ENCODE data around the gene ASAP3.

ASAP3 gene

DNA sequence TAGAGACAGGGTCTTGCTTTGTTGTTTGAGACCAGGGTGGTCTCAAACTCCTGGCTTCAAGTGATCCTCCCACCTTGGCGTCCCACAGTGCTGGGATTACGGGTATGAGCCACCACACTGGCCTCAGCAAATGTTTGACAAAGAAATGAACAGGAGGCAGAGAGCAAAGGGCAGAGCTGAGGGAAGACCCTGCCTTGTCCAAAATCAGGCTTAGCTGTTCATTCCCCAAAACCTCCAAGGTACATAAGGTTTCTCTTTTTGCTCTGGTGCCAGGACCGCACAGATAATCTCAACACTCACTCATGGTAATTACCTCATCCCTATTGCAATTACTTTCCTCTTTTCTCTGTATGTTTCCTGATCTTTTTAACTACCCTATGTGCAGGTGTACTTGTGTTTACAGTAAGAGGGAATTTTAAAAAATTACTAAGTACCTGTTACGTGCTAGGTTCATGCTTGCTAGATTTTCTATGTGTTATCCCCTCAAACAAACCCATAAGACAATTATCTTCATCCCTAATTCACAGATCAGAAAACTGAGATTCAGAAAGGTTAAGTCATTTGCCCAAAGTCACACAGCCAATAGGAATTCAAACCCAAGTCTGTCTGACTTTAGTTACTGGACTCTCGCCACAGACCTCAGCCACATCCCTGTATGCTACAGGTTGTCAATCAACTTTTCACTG, 11.5 kb downstream of the ASAP3 start:
- no peaks in the 10 kb centered on the region for H3K36me3 ChIP-seq (ENCODE audit: control insufficient read depth, insufficient read depth, low read length)
- no peak overlapping the region for H3K18ac ChIP-seq (ENCODE audit: low read length)
- no CpG with 5 or more reads among the region's 5 CpGs for WGBS (ENCODE audit: extremely low coverage, insufficient coverage, low lambda C conversion rate)
- H3K4me2 ChIP-seq (ENCODE audit: low read length): no peak overlapping the region
- no peak overlapping the region for H3K27ac ChIP-seq (ENCODE audit: low read depth, low read length)
- peaks cover 25% of the 10 kb centered on the region for H3K79me2 ChIP-seq (ENCODE audit: control insufficient read depth, insufficient read depth, low read length)
- no peak overlapping the region for H2BK15ac ChIP-seq (replicated peaks; ENCODE audit: low read depth)
- no peak overlapping the region for H2BK120ac ChIP-seq (ENCODE audit: low read depth, low read length)
- H2BK5ac ChIP-seq (ENCODE audit: low read length): no peak overlapping the region
- no peak overlapping the region for H3K23ac ChIP-seq (ENCODE audit: low read length)
- H3K4ac ChIP-seq (ENCODE audit: low read depth, low read length): no peak overlapping the region
- no peak overlapping the region for H3K4me3 ChIP-seq (ENCODE audit: low read length)
- no peak overlapping the region for H3K56ac ChIP-seq (ENCODE audit: low read length)
- no peak for DNase-seq
- no peak overlapping the region for H2AK5ac ChIP-seq (ENCODE audit: low read length)
- no peaks in the 10 kb centered on the region for H3K4me1 ChIP-seq (ENCODE audit: control insufficient read depth, low read depth, low read length)
- H4K8ac ChIP-seq (ENCODE audit: low read depth, low read length): no peak overlapping the region
- H4K5ac ChIP-seq (ENCODE audit: low read length): no peak overlapping the region
- H3K27me3 ChIP-seq (ENCODE audit: insufficient read depth, low read length, poor library complexity): no peaks in the 10 kb centered on the region
- no peak overlapping the region for H3K9ac ChIP-seq (ENCODE audit: low read length)
- peaks cover 30% of the 10 kb centered on the region for H3K79me1 ChIP-seq (ENCODE audit: low read length)

DNA sequence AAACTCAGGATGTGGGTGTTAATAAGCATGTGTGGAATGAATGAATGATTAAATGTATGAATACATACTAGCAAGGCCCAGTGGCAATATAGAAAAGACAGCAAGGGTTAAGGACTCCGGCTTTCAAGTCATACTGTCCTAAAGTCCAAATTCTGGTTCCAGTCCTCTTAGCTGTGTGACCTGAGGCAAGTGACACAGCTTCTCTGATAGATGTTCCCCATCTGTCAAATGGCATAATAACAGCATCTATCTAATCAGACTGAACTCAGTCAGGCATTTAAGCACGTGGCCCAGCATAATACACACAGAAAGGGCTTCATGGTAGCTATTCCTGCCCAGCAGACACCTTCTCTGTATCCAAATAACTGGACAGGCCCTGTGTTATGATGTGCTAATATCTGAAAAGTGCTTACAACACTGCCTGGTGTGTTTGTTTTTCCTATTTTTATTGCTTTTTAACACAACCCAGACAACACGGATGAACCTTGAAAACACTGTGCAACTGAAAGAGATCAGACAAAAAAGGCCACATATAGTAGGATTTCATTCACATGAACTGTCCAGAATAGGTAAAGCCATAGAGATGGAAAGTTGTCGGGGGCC, 12.4 kb downstream of the ASAP3 start:
- H2AK5ac ChIP-seq (ENCODE audit: low read length): no peak overlapping the region
- H3K9ac ChIP-seq (ENCODE audit: low read length): no peak overlapping the region
- no peak overlapping the region for H3K27ac ChIP-seq (ENCODE audit: low read depth, low read length)
- no peak overlapping the region for H4K5ac ChIP-seq (ENCODE audit: low read length)
- H3K18ac ChIP-seq (ENCODE audit: low read length): no peak overlapping the region
- H2BK15ac ChIP-seq (replicated peaks; ENCODE audit: low read depth): no peak overlapping the region
- no peak overlapping the region for H3K4me3 ChIP-seq (ENCODE audit: low read length)
- peaks cover 27% of the 10 kb centered on the region for H3K79me1 ChIP-seq (ENCODE audit: low read length)
- H3K36me3 ChIP-seq (ENCODE audit: control insufficient read depth, insufficient read depth, low read length): no peaks in the 10 kb centered on the region
- H3K4me2 ChIP-seq (ENCODE audit: low read length): no peak overlapping the region
- H2BK5ac ChIP-seq (ENCODE audit: low read length): no peak overlapping the region
- H3K4me1 ChIP-seq (ENCODE audit: control insufficient read depth, low read depth, low read length): no peaks in the 10 kb centered on the region
- no peak overlapping the region for H3K56ac ChIP-seq (ENCODE audit: low read length)
- H3K4ac ChIP-seq (ENCODE audit: low read depth, low read length): no peak overlapping the region
- DNase-seq: no peak
- no CpG with 5 or more reads among the region's 4 CpGs for WGBS (ENCODE audit: extremely low coverage, insufficient coverage, low lambda C conversion rate)
- no peaks in the 10 kb centered on the region for H3K27me3 ChIP-seq (ENCODE audit: insufficient read depth, low read length, poor library complexity)
- no peak overlapping the region for H3K23ac ChIP-seq (ENCODE audit: low read length)
- H4K8ac ChIP-seq (ENCODE audit: low read depth, low read length): no peak overlapping the region
- H2BK120ac ChIP-seq (ENCODE audit: low read depth, low read length): no peak overlapping the region
- H3K79me2 ChIP-seq (ENCODE audit: control insufficient read depth, insufficient read depth, low read length): peaks cover 23% of the 10 kb centered on the region

DNA sequence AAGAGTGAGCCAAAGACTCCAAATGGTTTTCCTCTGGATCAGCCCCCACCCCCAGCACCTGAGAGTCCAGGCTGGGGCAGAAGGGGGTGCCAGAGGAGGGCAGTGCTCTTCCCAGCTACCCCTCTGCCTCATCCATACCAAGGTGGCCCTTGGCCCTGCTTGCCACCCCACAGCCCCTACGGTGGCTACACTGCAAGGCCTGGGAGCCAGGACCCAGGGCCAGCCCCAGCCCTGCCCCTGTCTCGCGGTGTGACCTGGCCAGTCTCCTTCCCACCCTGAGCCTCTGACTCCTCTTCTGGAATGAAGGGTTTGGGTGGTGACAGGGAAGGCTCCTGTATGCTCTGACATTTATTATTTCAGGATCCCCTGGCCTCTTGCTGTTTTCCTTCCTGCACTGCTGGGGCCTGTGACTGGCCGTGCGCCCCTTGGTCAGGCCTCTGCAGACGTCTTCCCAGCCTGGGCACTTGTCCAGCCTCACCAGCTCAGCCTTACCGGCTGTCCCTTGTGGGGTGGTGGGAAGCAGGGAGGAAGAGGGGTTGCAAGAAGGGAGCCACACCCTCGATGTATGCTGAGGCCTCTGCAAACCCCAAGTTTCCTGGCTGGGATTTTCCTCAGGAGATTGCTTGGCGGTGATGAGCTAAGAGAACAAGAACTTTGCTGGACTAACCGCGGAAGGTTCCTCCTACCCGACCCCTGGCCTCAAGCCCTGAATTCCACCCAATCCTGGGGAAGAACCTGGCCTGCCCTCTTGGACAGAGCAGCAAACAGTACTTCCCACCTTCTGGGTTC, 13.5 kb downstream of the ASAP3 start:
- Histone ChIP-seq H4K5ac (ENCODE audit: low read length) (no peak overlapping the region), H2AK5ac (ENCODE audit: low read length) (no peak overlapping the region), H3K9ac (ENCODE audit: low read length) (no peak overlapping the region), H3K79me2 (ENCODE audit: control insufficient read depth, insufficient read depth, low read length) (peaks cover 21% of the 10 kb centered on the region), H3K4me1 (ENCODE audit: control insufficient read depth, low read depth, low read length) (no peaks in the 10 kb centered on the region), H3K27me3 (ENCODE audit: insufficient read depth, low read length, poor library complexity) (no peaks in the 10 kb centered on the region), H3K79me1 (ENCODE audit: low read length) (peaks cover 29% of the 10 kb centered on the region), H3K27ac (ENCODE audit: low read depth, low read length) (no peak overlapping the region), H2BK5ac (ENCODE audit: low read length) (no peak overlapping the region), H3K4me2 (ENCODE audit: low read length) (no peak overlapping the region), H3K4ac (ENCODE audit: low read depth, low read length) (no peak overlapping the region), H3K23ac (ENCODE audit: low read length) (no peak overlapping the region), H3K18ac (ENCODE audit: low read length) (no peak overlapping the region), H3K56ac (ENCODE audit: low read length) (no peak overlapping the region), H3K36me3 (ENCODE audit: control insufficient read depth, insufficient read depth, low read length) (no peaks in the 10 kb centered on the region), H2BK15ac (replicated peaks; ENCODE audit: low read depth) (no peak overlapping the region), H3K4me3 (ENCODE audit: low read length) (no peak overlapping the region), H2BK120ac (ENCODE audit: low read depth, low read length) (no peak overlapping the region), H4K8ac (ENCODE audit: low read depth, low read length) (no peak overlapping the region)
- no CpG with 5 or more reads among the region's 12 CpGs for WGBS (ENCODE audit: extremely low coverage, insufficient coverage, low lambda C conversion rate)
- no peak for DNase-seq

DNA sequence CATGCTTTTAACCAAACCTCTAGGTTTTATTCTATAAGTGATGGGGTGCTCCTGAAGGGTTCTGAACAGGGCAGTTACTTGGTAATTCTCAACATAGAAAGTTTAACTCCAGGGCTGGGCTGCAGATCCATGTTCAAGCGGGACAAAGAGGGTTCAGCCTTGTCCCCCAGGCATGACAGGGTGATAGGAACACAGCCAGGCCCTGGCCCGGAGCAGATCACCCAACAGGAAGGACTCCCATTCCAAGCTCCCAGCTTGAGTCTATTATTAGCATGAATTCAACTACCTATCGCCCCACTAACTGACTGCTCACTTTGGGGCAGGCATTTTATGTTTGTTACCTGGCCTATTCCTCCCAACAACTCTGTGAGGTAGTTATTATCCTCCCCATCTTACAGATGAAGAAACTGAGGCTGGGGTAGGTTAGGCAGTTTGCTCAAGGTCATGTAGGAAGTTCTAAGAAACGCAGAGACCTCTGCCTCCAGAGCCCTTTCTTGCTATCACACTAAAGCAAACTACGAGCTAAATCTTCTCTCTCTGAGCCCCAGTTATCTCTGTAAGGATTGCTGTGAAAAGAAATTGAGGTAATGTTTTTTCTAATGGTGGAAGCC, 14.5 kb downstream of the ASAP3 start:
- no peak overlapping the region for H3K9ac ChIP-seq (ENCODE audit: low read length)
- no peaks in the 10 kb centered on the region for H3K4me1 ChIP-seq (ENCODE audit: control insufficient read depth, low read depth, low read length)
- H3K23ac ChIP-seq (ENCODE audit: low read length): no peak overlapping the region
- no peak overlapping the region for H4K5ac ChIP-seq (ENCODE audit: low read length)
- H3K18ac ChIP-seq (ENCODE audit: low read length): no peak overlapping the region
- H3K36me3 ChIP-seq (ENCODE audit: control insufficient read depth, insufficient read depth, low read length): no peaks in the 10 kb centered on the region
- peaks cover 14% of the 10 kb centered on the region for H3K79me2 ChIP-seq (ENCODE audit: control insufficient read depth, insufficient read depth, low read length)
- H3K27ac ChIP-seq (ENCODE audit: low read depth, low read length): no peak overlapping the region
- H3K79me1 ChIP-seq (ENCODE audit: low read length): peaks cover 25% of the 10 kb centered on the region
- H2BK15ac ChIP-seq (replicated peaks; ENCODE audit: low read depth): no peak overlapping the region
- no peak overlapping the region for H3K4me3 ChIP-seq (ENCODE audit: low read length)
- H2BK120ac ChIP-seq (ENCODE audit: low read depth, low read length): no peak overlapping the region
- no peak overlapping the region for H4K8ac ChIP-seq (ENCODE audit: low read depth, low read length)
- H3K4ac ChIP-seq (ENCODE audit: low read depth, low read length): no peak overlapping the region
- H3K56ac ChIP-seq (ENCODE audit: low read length): no peak overlapping the region
- H2BK5ac ChIP-seq (ENCODE audit: low read length): no peak overlapping the region
- no peaks in the 10 kb centered on the region for H3K27me3 ChIP-seq (ENCODE audit: insufficient read depth, low read length, poor library complexity)
- no peak for DNase-seq
- no peak overlapping the region for H2AK5ac ChIP-seq (ENCODE audit: low read length)
- no CpG with 5 or more reads among the region's 5 CpGs for WGBS (ENCODE audit: extremely low coverage, insufficient coverage, low lambda C conversion rate)
- no peak overlapping the region for H3K4me2 ChIP-seq (ENCODE audit: low read length)

DNA sequence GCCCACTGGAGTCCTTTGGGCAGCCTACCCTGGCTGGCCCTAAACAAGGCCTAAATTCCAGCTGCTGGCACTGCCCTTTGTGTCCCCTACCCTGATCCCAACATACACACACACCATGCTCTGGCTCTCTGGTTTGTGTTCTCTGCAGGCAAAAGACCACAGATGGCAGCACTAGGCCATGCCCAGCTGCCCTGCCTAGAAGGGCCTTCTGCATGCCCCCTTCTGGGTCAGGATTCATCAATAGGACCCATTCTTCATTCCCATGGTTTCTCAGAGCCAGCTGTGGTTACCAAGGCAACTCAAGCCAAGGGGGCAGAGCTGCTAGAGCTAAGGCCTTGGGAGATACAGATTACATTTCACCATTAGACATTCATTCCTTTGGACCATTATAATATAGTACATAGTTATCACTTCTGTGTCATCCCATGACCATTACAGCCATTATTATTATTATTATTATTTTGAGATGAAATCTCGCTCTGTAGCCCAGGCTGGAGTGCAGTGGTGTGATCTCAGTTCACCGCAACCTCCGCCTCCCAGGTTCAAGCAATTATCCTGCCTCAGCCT, 17.5 kb downstream of the ASAP3 start:
- Histone ChIP-seq H3K79me2 (ENCODE audit: control insufficient read depth, insufficient read depth, low read length) (peaks cover 14% of the 10 kb centered on the region), H3K56ac (ENCODE audit: low read length) (no peak overlapping the region), H3K4me3 (ENCODE audit: low read length) (no peak overlapping the region), H3K9ac (ENCODE audit: low read length) (no peak overlapping the region), H2BK5ac (ENCODE audit: low read length) (no peak overlapping the region), H3K4me2 (ENCODE audit: low read length) (no peak overlapping the region), H2BK120ac (ENCODE audit: low read depth, low read length) (no peak overlapping the region), H3K27me3 (ENCODE audit: insufficient read depth, low read length, poor library complexity) (no peaks in the 10 kb centered on the region), H3K36me3 (ENCODE audit: control insufficient read depth, insufficient read depth, low read length) (peaks cover 3% of the 10 kb centered on the region), H2AK5ac (ENCODE audit: low read length) (no peak overlapping the region), H3K4ac (ENCODE audit: low read depth, low read length) (no peak overlapping the region), H3K4me1 (ENCODE audit: control insufficient read depth, low read depth, low read length) (no peaks in the 10 kb centered on the region), H2BK15ac (replicated peaks; ENCODE audit: low read depth) (no peak overlapping the region), H3K23ac (ENCODE audit: low read length) (no peak overlapping the region), H3K18ac (ENCODE audit: low read length) (no peak overlapping the region), H3K27ac (ENCODE audit: low read depth, low read length) (no peak overlapping the region), H3K79me1 (ENCODE audit: low read length) (peaks cover 23% of the 10 kb centered on the region), H4K5ac (ENCODE audit: low read length) (no peak overlapping the region), H4K8ac (ENCODE audit: low read depth, low read length) (no peak overlapping the region)
- DNase-seq: no peak
- no CpG with 5 or more reads among the region's 3 CpGs for WGBS (ENCODE audit: extremely low coverage, insufficient coverage, low lambda C conversion rate)
